Right lobe of liver (tissue), 6 donors: ENCODE measurements around the gene TESMIN. TPM values are rescaled to one million over a fixed set of nuclear protein-coding genes. Genes with fewer than 3 reads are reported as not detected.

Experiments used
- ATAC-seq, 4 donors: fragments of 200-7000 bp; cut with Tn5 transposase; one replicate each; pipeline ENCODE4 v1.9.1; 2020; ENCODE audit warnings: mild to moderate bottlenecking in 4 of 4, moderate library complexity in 4 of 4
- DNase-seq, 3 donors: peaks; one replicate each; pipeline ENCODE4 v3.0.0-alpha.2; 2020
- H3K27ac ChIP-seq, 3 donors: fragments of 200-600 bp; one replicate each; pipeline ENCODE4 v1.8.0; 2022
- H3K27me3 ChIP-seq, 2 donors: fragments of 200-600 bp; one replicate each; pipeline ENCODE4 v1.8.0; 2022
- H3K36me3 ChIP-seq, 4 donors: fragments of 200-600 bp; sonication (generic) in 1 of 4; one replicate each; pipeline versions ENCODE4 v1.5.1 to v1.8.0; 2017 to 2022; ENCODE audit warnings: control low read depth in 1 of 4
- H3K4me1 ChIP-seq, 4 donors: fragments of 200-600 bp; sonication (generic) in 1 of 4; one replicate each; pipeline versions ENCODE4 v1.5.1 to v1.8.0; 2017 to 2022; ENCODE audit warnings: control low read depth in 1 of 4
- H3K4me3 ChIP-seq, 3 donors: fragments of 200-600 bp; one replicate each; pipeline ENCODE4 v1.8.0; 2022
- H3K9me3 ChIP-seq, 4 donors: fragments of 200-600 bp; sonication (generic) in 1 of 4; one replicate each; pipeline versions ENCODE4 v1.5.1 to v1.8.0; 2017 to 2022; ENCODE audit warnings: control low read depth in 1 of 4
- CTCF ChIP-seq, 4 donors: fragments of 200-600 bp in 3 of 4; fragments of 450-650 bp in 1 of 4; IDR thresholded peaks; one replicate each; pipeline versions ENCODE4 v1.5.1 to v1.8.0; 2016 to 2022; ENCODE audit warnings: antibody characterized with exemption in 4 of 4, mild to moderate bottlenecking in 2 of 4
- POLR2A ChIP-seq: fragments of 450-650 bp; IDR thresholded peaks from one replicate; pipeline ENCODE4 v1.6.1; 2017; ENCODE audit warnings: antibody characterized with exemption, mild to moderate bottlenecking
- WGBS: methylation state at CpG from one replicate; pipeline ENCODE4 v1.1.6; 2018; ENCODE audit warnings: low coverage, low lambda C conversion rate; ENCODE audit not compliant: insufficient coverage; ENCODE audit errors: missing lambda C conversion rate; 5-methylcytosine and 5-hydroxymethylcytosine counted together
- intact Hi-C, 2 donors: fragments of 100-400 bp; cut with DNase I; formaldehyde crosslinking; loops; one replicate each; pipeline versions ENCODE4 v1.11.2 to v1.14.1; 2022
- total RNA-seq, 6 experiments: library from RNA; depleted of rRNA in 2 of 6; stranded (reverse); fragments of >200 nt in 2 of 6; fragmentation: NEBNext Ultra II Directional in 3 of 6; extraction: Animal tissue kit (Norgen Biotek cat#: 25700) in 3 of 6; gene quantifications; one replicate each; pipeline versions ENCODE4 v1.1.0 to v1.2.4, GENCODE V29; 2016 to 2023
- donor health status: DM: no; HTN: yes; CAD: no.
- donor health status: DM: no; HTN: no; CAD: no.
- donor health status: DM: no; HTN: no; CAD: no.
- donor health status: DM: no; HTN: yes; CAD: no.
- donor health status: DM: no; HTN: yes; CAD: no.

Gene TESMIN
- total RNA-seq, 6 experiments from 2014 or later, result 0.42 to 1.4 (median 0.80) TPM

GRCh38 chr11:68778205-68778604, 26.9 kb upstream of the TESMIN start:
- intact Hi-C loops, result no loop called here
- ATAC-seq, result no peak
- peaks cover 7 to 90% (median 62%) of the 10 kb centered on the region in 4 donors for H3K36me3 ChIP-seq
- H3K9me3 ChIP-seq, result no peaks in the 10 kb centered on the region
- 85% methylated on average over 5 of the region's 7 CpGs for WGBS
- no peaks in the 10 kb centered on the region for H3K4me1 ChIP-seq
- H3K27me3 ChIP-seq, result no peaks in the 10 kb centered on the region
- H3K27ac ChIP-seq, result no peak overlapping the region
- no peak overlapping the region for H3K4me3 ChIP-seq
- TF ChIP-seq POLR2A (no peak), CTCF (IDR thresholded peaks at IDR 0.05) (no peak)
- no peak for DNase-seq

- ATAC-seq (no peak), DNase-seq (no peak)
- Histone ChIP-seq H3K4me1 (no peaks in the 10 kb centered on the region), H3K27ac (no peak overlapping the region), H3K27me3 (no peaks in the 10 kb centered on the region), H3K36me3 (peaks cover 14 to 90% (median 69%) of the 10 kb centered on the region in 4 donors), H3K4me3 (no peak overlapping the region), H3K9me3 (no peaks in the 10 kb centered on the region)
- 93% methylated on average over 15 of the region's 20 CpGs for WGBS
- intact Hi-C loops, result no loop called here
- TF ChIP-seq POLR2A (no peak), CTCF (IDR thresholded peaks at IDR 0.05) (no peak)
Observed at GRCh38 chr11:68776442-68777235, 25.3 kb upstream of the TESMIN start.

GRCh38 chr11:68775951-68776388, 24.6 kb upstream of the TESMIN start:
- H3K4me3 ChIP-seq, result no peak overlapping the region
- H3K27me3 ChIP-seq, result no peaks in the 10 kb centered on the region
- H3K9me3 ChIP-seq, result no peaks in the 10 kb centered on the region
- TF ChIP-seq CTCF (IDR thresholded peaks at IDR 0.05) (no peak), POLR2A (no peak)
- DNase-seq (no peak), ATAC-seq (no peak)
- WGBS, result 82% methylated on average over 4 of the region's 4 CpGs
- H3K4me1 ChIP-seq, result no peaks in the 10 kb centered on the region
- peaks cover 14 to 89% (median 68%) of the 10 kb centered on the region in 4 donors for H3K36me3 ChIP-seq
- H3K27ac ChIP-seq, result no peak overlapping the region
- intact Hi-C loops, result no loop called here

- TF ChIP-seq CTCF (IDR thresholded peaks at IDR 0.05), result no peak
- TF ChIP-seq POLR2A, result no peak
- no peak overlapping the region for H3K4me3 ChIP-seq
- DNase-seq (no peak), ATAC-seq (no peak)
- H3K4me1 ChIP-seq, result no peaks in the 10 kb centered on the region
- no peak overlapping the region for H3K27ac ChIP-seq
- intact Hi-C loops, result no loop called here
- H3K36me3 ChIP-seq, result peaks cover 14 to 89% (median 69%) of the 10 kb centered on the region in 4 donors
- WGBS, result 92% methylated on average over 9 of the region's 9 CpGs
- no peaks in the 10 kb centered on the region for H3K9me3 ChIP-seq
- no peaks in the 10 kb centered on the region for H3K27me3 ChIP-seq
Observed at GRCh38 chr11:68774194-68774585, 22.9 kb upstream of the TESMIN start.
